Stimulated activated CD4-positive, alpha-beta T cell treated with anti-CD3 and anti-CD28 coated beads, Interleukin-12 subunit alpha, Interleukin-12 subunit beta, amount 100 ng/mL, for 24 hours (primary cell): ENCODE results near the gene GOLGA8H.
"Not testable (repeated sequence)": the region's sequence is repeated elsewhere in the genome, so short reads cannot be mapped to it uniquely, and the experiment has no call there.

Source experiments
- DNase-seq, 2 experiments: peaks; one replicate each; pipeline ENCODE4 v3.0.0-alpha.2; 2020; ENCODE audit warnings: low read depth in 2 of 2

GOLGA8H gene

GRCh38 chr15:30603796-30604195 is at the start of gene GOLGA8H:
Gene GOLGA8H (plus strand): TSS chr15:30604028. CDS start chr15:30604126, 98 bp downstream.
- DNase-seq = not testable (repeated sequence)

- DNase-seq = not testable (repeated sequence)
Observed at GRCh38 chr15:30566949-30567348, 36.9 kb upstream of the GOLGA8H start.

GRCh38 chr15:30573012-30573491 is 30.8 kb upstream of the GOLGA8H start:
- not testable (repeated sequence) for DNase-seq

GRCh38 chr15:30579394-30579970 is 24.3 kb upstream of the GOLGA8H start:
- DNase-seq = not testable (repeated sequence)

GRCh38 chr15:30580716-30581115 is 23.1 kb upstream of the GOLGA8H start:
- DNase-seq = not testable (repeated sequence)

GRCh38 chr15:30598953-30599352 is 4.9 kb upstream of the GOLGA8H start:
- DNase-seq = not testable (repeated sequence)

- DNase-seq = not testable (repeated sequence)
Observed at GRCh38 chr15:30612271-30612670, 8.4 kb downstream of the GOLGA8H start.

GRCh38 chr15:30621342-30621741 is 17.5 kb downstream of the GOLGA8H start:
- DNase-seq = not testable (repeated sequence)

- peak; percentile 92 to 93 for DNase-seq
Observed at GRCh38 chr15:30625436-30626193, 21.8 kb downstream of the GOLGA8H start, which contains the start of gene ARHGAP11B. Gene ARHGAP11B (plus strand): TSS chr15:30626128.

- DNase-seq = not testable (repeated sequence)
Observed at GRCh38 chr15:30626194-30626565, 22.4 kb downstream of the GOLGA8H start.

GRCh38 chr15:30626632-30627031 is 22.8 kb downstream of the GOLGA8H start:
- DNase-seq = not testable (repeated sequence)

GRCh38 chr15:30650012-30650929 is 46.4 kb downstream of the GOLGA8H start:
- no peak for DNase-seq

GRCh38 chr15:30661154-30661553 is 57.3 kb downstream of the GOLGA8H start:
- not testable (repeated sequence) for DNase-seq
